Endothelial cell of umbilical vein (primary cell): ENCODE data around the gene CYREN. TPM values are rescaled to one million over a fixed set of nuclear protein-coding genes. Genes with fewer than 3 reads are reported as not detected.

ENCODE experiments used
- BruUV-seq: library from RNA; stranded (reverse); fragments of 400-500 nt; replicated peaks from 2 replicates; lab custom pipeline; 2021; lab: Mats Ljungman, UMichigan
- CTCF ChIA-PET: fragments of 300-600, 350-600 bp; sonication (Branson Sonifier 250); formaldehyde crosslinking; loops from one replicate; lab custom pipeline; 2021; ENCODE audit warnings: antibody characterized with exemption, inconsistent platforms; lab: Charles Lee
- POLR2A ChIA-PET: fragments of 300-600, 350-600 bp; sonication (Branson Sonifier 250); formaldehyde crosslinking; loops from one replicate; lab custom pipeline; 2021; ENCODE audit warnings: antibody characterized with exemption, inconsistent platforms; lab: Charles Lee
- DNase-seq: peaks from one replicate; pipeline ENCODE4 v3.0.0-alpha.2; 2011; ENCODE audit warnings: low read depth, low spot score
- FAIRE-seq: peaks from 2 replicates; lab custom pipeline; 2011; peaks lifted over from hg19 to GRCh38; lab: Jason Lieb, UNC
- H2AFZ ChIP-seq: 2 replicates; pipeline ENCODE4 v1.6.0; 2012; ENCODE audit warnings: low read depth, low read length, control low read depth, inconsistent platforms
- H3K27ac ChIP-seq: 2 replicates; pipeline ENCODE4 v1.5.1; 2011; ENCODE audit warnings: low read depth, mild to moderate bottlenecking, control low read depth, low read length, moderate library complexity; ENCODE audit not compliant: insufficient read depth
- H3K27me3 ChIP-seq, 2 experiments: 2 replicates each; pipeline versions ENCODE4 v1.6.0 to v1.6.1; 2011; ENCODE audit warnings: low read length in 2 of 2, mixed read lengths in 1 of 2; ENCODE audit not compliant: control insufficient read depth in 2 of 2, insufficient read depth in 2 of 2
- H3K36me3 ChIP-seq, 2 experiments: 2 replicates in 1 of 2; 3 replicates in 1 of 2; pipeline ENCODE4 v1.5.1; 2011; ENCODE audit warnings: low read length in 2 of 2, mild to moderate bottlenecking in 1 of 2, moderate library complexity in 1 of 2; ENCODE audit not compliant: control insufficient read depth in 2 of 2, insufficient read depth in 2 of 2; ENCODE audit errors: extremely low read depth in 1 of 2
- H3K4me1 ChIP-seq: 3 replicates; pipeline ENCODE4 v1.5.1; 2011; ENCODE audit warnings: mild to moderate bottlenecking, low read length; ENCODE audit not compliant: control insufficient read depth, insufficient read depth; ENCODE audit errors: extremely low read depth
- H3K4me2 ChIP-seq: 2 replicates; pipeline ENCODE4 v1.6.1; 2011; ENCODE audit warnings: low read length, control low read depth, mixed read lengths; ENCODE audit not compliant: insufficient read depth
- H3K4me3 ChIP-seq, 3 experiments: fragments of 200-600 bp in 1 of 3; sonication (generic), shearing (Covaris generic) in 1 of 3; replicated peaks in 1 of 3; 2 replicates each; pipeline ENCODE4 v1.5.1; 2011 to 2016; ENCODE audit warnings: control low read depth in 3 of 3, low read length in 3 of 3, mild to moderate bottlenecking in 2 of 3, inconsistent platforms in 1 of 3, low read depth in 1 of 3, moderate library complexity in 1 of 3; ENCODE audit not compliant: insufficient read depth in 1 of 3
- H3K79me2 ChIP-seq: 2 replicates; pipeline ENCODE4 v1.6.0; 2012; ENCODE audit warnings: low read length, inconsistent platforms; ENCODE audit not compliant: control insufficient read depth, insufficient read depth
- H3K9ac ChIP-seq: replicated peaks from 2 replicates; pipeline ENCODE3; 2011; ENCODE audit warnings: low read length, control low read depth; ENCODE audit not compliant: insufficient read depth; ENCODE audit errors: extremely low read depth
- H3K9me1 ChIP-seq: replicated peaks from 3 replicates; pipeline ENCODE4 v1.6.0; 2011; ENCODE audit warnings: mild to moderate bottlenecking, low read length; ENCODE audit not compliant: control insufficient read depth, insufficient read depth; ENCODE audit errors: extremely low read depth
- H3K9me3 ChIP-seq: replicated peaks from 2 replicates; pipeline ENCODE4 v1.5.1; 2012; ENCODE audit warnings: low read length, inconsistent platforms; ENCODE audit not compliant: control insufficient read depth, insufficient read depth
- H4K20me1 ChIP-seq: replicated peaks from 2 replicates; pipeline ENCODE3; 2011; ENCODE audit warnings: mild to moderate bottlenecking, low read length; ENCODE audit not compliant: control insufficient read depth, insufficient read depth; ENCODE audit errors: extremely low read depth
- FOS ChIP-seq: IDR thresholded peaks from 2 replicates; pipeline ENCODE4 v1.6.1; 2011; ENCODE audit warnings: mild to moderate bottlenecking, low read length, moderate library complexity, borderline replicate concordance; ENCODE audit not compliant: insufficient read depth
- GATA2 ChIP-seq: IDR thresholded peaks from 2 replicates; pipeline ENCODE4 v1.7.0; 2011; ENCODE audit warnings: low read depth, mild to moderate bottlenecking, moderate library complexity, mixed read lengths, low read length; ENCODE audit not compliant: insufficient read length, insufficient read depth
- JUN ChIP-seq: IDR thresholded peaks from 2 replicates; pipeline ENCODE4 v1.6.1; 2011; ENCODE audit warnings: borderline replicate concordance, low read depth; ENCODE audit not compliant: insufficient read length, insufficient read depth
- MYC ChIP-seq: IDR thresholded peaks from one replicate; pipeline ENCODE4 v1.6.1; 2011; ENCODE audit warnings: mild to moderate bottlenecking, low read depth, low read length
- POLR2A ChIP-seq: IDR thresholded peaks from 2 replicates; pipeline ENCODE4 v1.6.1; 2012; ENCODE audit warnings: low read depth, mild to moderate bottlenecking, control low read depth, low read length
- POLR2AphosphoS5 ChIP-seq: IDR thresholded peaks from 2 replicates; pipeline ENCODE4 v1.6.1; 2012; ENCODE audit warnings: low read depth, mild to moderate bottlenecking, control low read depth, low read length, moderate library complexity; ENCODE audit not compliant: insufficient read depth
- dilution Hi-C: fragments of 300-500 bp; cut with MboI; formaldehyde crosslinking; loops from one replicate; pipeline ENCODE4 v1.15.0; 2019; ENCODE audit warnings: low sequenced_read_pairs; ENCODE audit not compliant: extremely low pct_ligation_motif_present
- intact Hi-C: fragments of 100-400 bp; cut with micrococcal nuclease; formaldehyde crosslinking; loops from one replicate; pipeline ENCODE4 v1.10.0; 2022
- polyA plus RNA-seq, 4 experiments: library from polyadenylated mRNA; depleted of rRNA in 3 of 4; stranded (reverse) in 3 of 4; unstranded in 1 of 4; fragments of >200 nt; gene quantifications; 2 replicates each; pipeline versions ENCODE4 v1.2.1 to v1.2.3, GENCODE V29; 2011 to 2012; ENCODE audit warnings: missing spikeins in 1 of 4
- total RNA-seq: library from RNA; stranded (reverse); gene quantifications from 2 replicates; pipeline ENCODE4 v1.2.3, GENCODE V29; 2021
- TF ChIP-seq, protein P1 (sequence below), 2 donors: IDR thresholded peaks; 1 replicate in 1 of 2; 2 replicates in 1 of 2; pipeline ENCODE4 v1.5.1; 2011; ENCODE audit warnings: low read length in 2 of 2, mild to moderate bottlenecking in 2 of 2, moderate library complexity in 2 of 2, control low read depth in 1 of 2, inconsistent platforms in 1 of 2, low read depth in 1 of 2; ENCODE audit not compliant: insufficient read depth in 1 of 2; ENCODE audit errors: extremely low read depth in 1 of 2
- TF ChIP-seq, protein P2 (sequence below): IDR thresholded peaks from 2 replicates; pipeline ENCODE4 v1.6.1; 2011; ENCODE audit not compliant: insufficient read depth, insufficient read length

The CYREN gene
- total and polyA plus RNA-seq, 2 donors (not counting 3 experiments of a cell fraction or from before 2014, with no cell fraction given): 19.1 to 30.8 TPM

DNA sequence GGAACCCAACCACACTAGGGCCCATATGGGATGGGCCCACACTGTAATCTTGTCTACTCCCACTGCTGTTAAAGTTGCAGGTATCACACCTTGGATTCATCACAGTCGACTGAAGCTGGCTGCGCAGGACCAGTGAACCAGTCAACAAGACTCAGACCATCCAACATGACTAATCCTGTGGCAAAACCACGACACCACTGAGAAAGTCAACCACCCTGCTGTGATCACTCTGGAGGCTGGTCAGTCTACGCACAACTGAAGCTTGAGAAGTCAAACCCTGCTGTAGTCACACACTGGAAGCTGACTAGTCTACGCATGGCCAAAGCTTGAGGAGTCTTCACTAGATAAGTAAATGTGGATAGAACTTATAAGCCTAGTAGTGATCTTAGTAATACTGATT lies 9.6 kb upstream of the CYREN start:
- no peak for TF ChIP-seq FOS
- TF ChIP-seq, protein P1, sequence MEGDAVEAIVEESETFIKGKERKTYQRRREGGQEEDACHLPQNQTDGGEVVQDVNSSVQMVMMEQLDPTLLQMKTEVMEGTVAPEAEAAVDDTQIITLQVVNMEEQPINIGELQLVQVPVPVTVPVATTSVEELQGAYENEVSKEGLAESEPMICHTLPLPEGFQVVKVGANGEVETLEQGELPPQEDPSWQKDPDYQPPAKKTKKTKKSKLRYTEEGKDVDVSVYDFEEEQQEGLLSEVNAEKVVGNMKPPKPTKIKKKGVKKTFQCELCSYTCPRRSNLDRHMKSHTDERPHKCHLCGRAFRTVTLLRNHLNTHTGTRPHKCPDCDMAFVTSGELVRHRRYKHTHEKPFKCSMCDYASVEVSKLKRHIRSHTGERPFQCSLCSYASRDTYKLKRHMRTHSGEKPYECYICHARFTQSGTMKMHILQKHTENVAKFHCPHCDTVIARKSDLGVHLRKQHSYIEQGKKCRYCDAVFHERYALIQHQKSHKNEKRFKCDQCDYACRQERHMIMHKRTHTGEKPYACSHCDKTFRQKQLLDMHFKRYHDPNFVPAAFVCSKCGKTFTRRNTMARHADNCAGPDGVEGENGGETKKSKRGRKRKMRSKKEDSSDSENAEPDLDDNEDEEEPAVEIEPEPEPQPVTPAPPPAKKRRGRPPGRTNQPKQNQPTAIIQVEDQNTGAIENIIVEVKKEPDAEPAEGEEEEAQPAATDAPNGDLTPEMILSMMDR (IDR thresholded peaks at IDR 0.05; ENCODE audit: extremely low read depth in 1 of 2, insufficient read depth in 1 of 2, low read depth in 1 of 2, low read length in 2 of 2): no peak
- TF ChIP-seq MYC: no peak
- no peak for TF ChIP-seq POLR2AphosphoS5
- TF ChIP-seq GATA2: no peak
- no peak for TF ChIP-seq POLR2A
- no peak for TF ChIP-seq JUN
- TF ChIP-seq, protein P2, sequence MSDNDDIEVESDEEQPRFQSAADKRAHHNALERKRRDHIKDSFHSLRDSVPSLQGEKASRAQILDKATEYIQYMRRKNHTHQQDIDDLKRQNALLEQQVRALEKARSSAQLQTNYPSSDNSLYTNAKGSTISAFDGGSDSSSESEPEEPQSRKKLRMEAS: no peak
- Histone ChIP-seq H3K79me2 (no peaks in the 10 kb centered on the region), H3K4me2 (no peak overlapping the region), H2AFZ (no peak overlapping the region), H4K20me1 (no peaks in the 10 kb centered on the region), H3K9me3 (peaks cover 15% of the 10 kb centered on the region), H3K36me3 (no peaks in the 10 kb centered on the region), H3K4me3 (no peak overlapping the region), H3K27ac (no peak overlapping the region), H3K4me1 (no peaks in the 10 kb centered on the region), H3K9me1 (no peaks in the 10 kb centered on the region), H3K9ac (no peak overlapping the region), H3K27me3 (no peaks in the 10 kb centered on the region)
- DNase-seq: no peak
- CTCF ChIA-PET: interaction anchor here (1.2 kb wide), 1 partner anchor 94 kb away, joined by 3 read pairs; no protein-coding TSS in a partner anchor
- no TSS peak for BruUV-seq
- dilution Hi-C loops (no loop called here), intact Hi-C loops (no loop called here)
- FAIRE-seq: no peak
- POLR2A ChIA-PET: no interaction called here
